Activated CD4-positive, alpha-beta T cell treated with anti-CD3 and anti-CD28 coated beads, Interleukin-2, amount 10 ng/mL, durations not matched to agents 24 days and 14 days (primary cell): Measurements from ENCODE around the gene IGSF6. TPM values are rescaled to one million over a fixed set of nuclear protein-coding genes. Genes with fewer than 3 reads are reported as not detected.
"Not testable (repeated sequence)": the region's sequence is repeated elsewhere in the genome, so short reads cannot be mapped to it uniquely, and the experiment has no call there.

Source experiments
- DNase-seq: peaks from one replicate; pipeline ENCODE4 v3.0.0; 2022
- H3K27ac Mint-ChIP-seq: one replicate; pipeline ENCODE4 v1.8.0; 2022; ENCODE audit warnings: mild to moderate bottlenecking, mixed read lengths
- H3K27me3 Mint-ChIP-seq: one replicate; pipeline ENCODE4 v1.8.0; 2022; ENCODE audit warnings: mixed read lengths
- H3K36me3 Mint-ChIP-seq: one replicate; pipeline ENCODE4 v1.8.0; 2022; ENCODE audit warnings: low read depth, mild to moderate bottlenecking, mixed read lengths
- H3K4me1 Mint-ChIP-seq: one replicate; pipeline ENCODE4 v1.8.0; 2021; ENCODE audit warnings: mixed read lengths
- H3K4me3 Mint-ChIP-seq: one replicate; pipeline ENCODE4 v1.8.0; 2022; ENCODE audit warnings: mild to moderate bottlenecking, moderate library complexity, mixed read lengths
- H3K9me3 Mint-ChIP-seq: one replicate; pipeline ENCODE4 v1.8.0; 2021; ENCODE audit warnings: mixed read lengths
- intact Hi-C: fragments of 100-400 bp; cut with micrococcal nuclease; formaldehyde crosslinking; loops from one replicate; pipeline ENCODE4 v1.15.1; 2023
- total RNA-seq: library from RNA; stranded (reverse); gene quantifications from 2 replicates; pipeline ENCODE4 v1.2.3, GENCODE V29; 2022

IGSF6 gene
- total RNA-seq, result not detected in 2 replicates

DNA sequence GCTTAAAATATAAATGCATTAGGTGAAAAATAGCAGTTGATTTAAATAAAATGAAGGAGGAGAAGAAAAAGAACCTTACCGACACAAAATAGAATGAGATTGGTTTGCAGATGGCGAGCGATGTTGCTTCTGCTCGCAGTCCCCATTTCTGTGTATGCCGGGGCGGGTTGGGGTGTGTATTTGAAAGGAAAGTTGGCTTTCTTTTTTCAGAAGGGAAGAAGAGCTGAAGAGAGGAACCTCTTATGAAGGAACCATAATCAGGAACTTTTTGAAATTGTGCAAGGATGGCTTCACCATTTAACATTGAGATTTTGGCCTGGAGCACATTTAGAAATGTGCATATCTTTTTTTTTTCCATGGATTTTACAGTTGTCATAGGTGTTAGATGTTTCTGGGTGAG lies at the start of gene IGSF6:
IGSF6 (minus strand) TSS at position 156 of the 400 bp plus-strand sequence; CDS start at position 146, 10 bp downstream.
- intact Hi-C loops, result no loop called here
- peaks cover 23% of the 10 kb centered on the region for H3K36me3 Mint-ChIP-seq
- no peak for DNase-seq
- H3K4me3 Mint-ChIP-seq, result no peak within 1 kb of the TSS
- peaks cover 36% of the 10 kb centered on the region for H3K4me1 Mint-ChIP-seq
- no peaks in the 10 kb centered on the region for H3K27me3 Mint-ChIP-seq
- H3K27ac Mint-ChIP-seq, result no peak within 1 kb of the TSS
- no peaks in the 10 kb centered on the region for H3K9me3 Mint-ChIP-seq

GRCh38 chr16:21701271-21701670 lies 48.9 kb upstream of the IGSF6 start:
- Mint-ChIP-seq H3K27ac (no peak overlapping the region), H3K36me3 (no peaks in the 10 kb centered on the region), H3K9me3 (no peaks in the 10 kb centered on the region), H3K4me3 (no peak overlapping the region), H3K4me1 (no peaks in the 10 kb centered on the region), H3K27me3 (peaks cover 5% of the 10 kb centered on the region)
- intact Hi-C loops, result no loop called here
- no peak for DNase-seq

GRCh38 chr16:21698169-21699032 lies 46.0 kb upstream of the IGSF6 start:
- no peaks in the 10 kb centered on the region for H3K4me1 Mint-ChIP-seq
- DNase-seq, result no peak
- H3K36me3 Mint-ChIP-seq, result no peaks in the 10 kb centered on the region
- intact Hi-C loops, result no loop called here
- H3K4me3 Mint-ChIP-seq, result no peak overlapping the region
- H3K27ac Mint-ChIP-seq, result no peak overlapping the region
- H3K9me3 Mint-ChIP-seq, result no peaks in the 10 kb centered on the region
- peaks cover 8% of the 10 kb centered on the region for H3K27me3 Mint-ChIP-seq

GRCh38 chr16:21697032-21697431 lies 44.6 kb upstream of the IGSF6 start:
- intact Hi-C loops, result no loop called here
- Mint-ChIP-seq H3K27me3 (peaks cover 5% of the 10 kb centered on the region), H3K9me3 (no peaks in the 10 kb centered on the region), H3K4me3 (no peak overlapping the region), H3K27ac (no peak overlapping the region), H3K4me1 (no peaks in the 10 kb centered on the region), H3K36me3 (no peaks in the 10 kb centered on the region)
- DNase-seq, result no peak

- Mint-ChIP-seq H3K4me3 (no peak overlapping the region), H3K27me3 (peaks cover 7% of the 10 kb centered on the region), H3K36me3 (no peaks in the 10 kb centered on the region), H3K9me3 (peaks cover 5% of the 10 kb centered on the region), H3K4me1 (no peaks in the 10 kb centered on the region), H3K27ac (no peak overlapping the region)
- DNase-seq, result no peak
- intact Hi-C loops, result no loop called here
Observed at GRCh38 chr16:21694609-21695008, 42.2 kb upstream of the IGSF6 start.

GRCh38 chr16:21690967-21691366 lies 38.6 kb upstream of the IGSF6 start:
- H3K36me3 Mint-ChIP-seq, H3K27ac Mint-ChIP-seq, H3K27me3 Mint-ChIP-seq, H3K9me3 Mint-ChIP-seq, intact Hi-C loops, DNase-seq, H3K4me1 Mint-ChIP-seq, H3K4me3 Mint-ChIP-seq: not testable (repeated sequence)

DNA sequence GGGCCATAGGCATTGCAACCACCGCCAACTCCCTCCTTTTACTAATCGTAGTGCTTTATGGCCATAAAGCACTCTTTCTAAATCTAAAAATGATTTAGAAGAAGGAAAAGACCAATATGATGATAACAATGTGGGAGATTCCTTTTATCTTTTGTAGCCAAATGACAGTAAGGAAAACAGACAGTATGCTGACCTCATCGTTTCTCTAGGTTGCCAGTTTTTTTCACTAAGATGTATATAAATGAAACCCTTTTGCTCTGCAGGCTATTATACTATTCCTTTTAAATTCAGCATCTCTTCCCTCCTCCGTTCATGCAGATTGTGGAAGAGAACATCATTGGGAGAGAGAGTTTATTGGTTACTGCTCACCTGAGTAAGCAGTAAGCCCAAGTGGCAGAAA lies 36.7 kb upstream of the IGSF6 start:
- no peak for DNase-seq
- intact Hi-C loops, result no loop called here
- no peak overlapping the region for H3K27ac Mint-ChIP-seq
- no peak overlapping the region for H3K4me3 Mint-ChIP-seq
- H3K4me1 Mint-ChIP-seq, result no peaks in the 10 kb centered on the region
- H3K9me3 Mint-ChIP-seq, result peaks cover 5% of the 10 kb centered on the region
- H3K36me3 Mint-ChIP-seq, result no peaks in the 10 kb centered on the region
- H3K27me3 Mint-ChIP-seq, result peaks cover 5% of the 10 kb centered on the region

DNA sequence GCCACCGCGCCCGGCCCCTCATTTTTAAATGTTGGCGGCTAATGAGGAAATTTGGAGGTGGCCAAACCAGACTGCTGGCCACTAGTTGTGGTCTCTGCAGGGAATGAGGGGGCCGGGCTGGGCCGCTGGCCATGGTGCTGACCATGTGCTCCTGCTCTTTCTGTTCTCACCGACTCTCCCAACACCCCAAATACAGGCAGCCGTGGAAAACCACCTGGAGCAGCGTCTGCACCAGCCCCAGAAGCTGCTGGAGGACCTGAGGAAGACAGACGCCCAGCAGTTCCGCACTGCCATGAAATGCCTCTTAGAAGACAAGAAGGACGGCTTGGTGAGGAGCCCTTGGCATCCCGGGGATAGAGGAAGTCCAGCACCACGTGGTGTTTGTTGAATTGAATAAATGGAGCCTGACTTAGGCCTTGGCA lies 32.6 kb upstream of the IGSF6 start:
- intact Hi-C loops, result no loop called here
- Mint-ChIP-seq H3K27me3 (peaks cover 10% of the 10 kb centered on the region), H3K4me1 (no peaks in the 10 kb centered on the region), H3K27ac (no peak overlapping the region), H3K9me3 (no peaks in the 10 kb centered on the region), H3K4me3 (no peak overlapping the region), H3K36me3 (no peaks in the 10 kb centered on the region)
- no peak for DNase-seq

DNA sequence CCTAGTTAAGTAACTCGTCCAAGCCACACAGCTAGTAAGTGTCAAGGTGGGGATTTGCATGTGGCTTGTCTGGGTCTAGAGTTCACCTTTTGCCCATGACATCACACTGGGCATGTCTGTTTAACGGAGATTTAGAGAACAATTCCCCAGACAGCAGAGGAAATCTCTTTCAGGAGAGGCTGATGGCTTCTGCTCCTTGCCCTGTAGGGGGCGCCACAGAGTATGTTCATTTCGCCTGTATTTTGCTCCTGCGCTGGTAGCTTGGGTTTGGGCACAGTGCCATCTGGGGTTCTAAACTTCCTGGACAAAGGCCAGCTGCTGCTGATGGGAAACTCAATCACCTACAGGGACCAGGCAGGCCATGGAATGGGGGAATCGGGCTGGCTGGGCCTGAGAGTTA lies 31.8 kb upstream of the IGSF6 start:
- no peak overlapping the region for H3K27ac Mint-ChIP-seq
- H3K4me3 Mint-ChIP-seq, result no peak overlapping the region
- H3K36me3 Mint-ChIP-seq, result no peaks in the 10 kb centered on the region
- DNase-seq, result peak; percentile 71
- H3K9me3 Mint-ChIP-seq, result no peaks in the 10 kb centered on the region
- intact Hi-C loops, result no loop called here
- H3K4me1 Mint-ChIP-seq, result no peaks in the 10 kb centered on the region
- H3K27me3 Mint-ChIP-seq, result peaks cover 8% of the 10 kb centered on the region

DNA sequence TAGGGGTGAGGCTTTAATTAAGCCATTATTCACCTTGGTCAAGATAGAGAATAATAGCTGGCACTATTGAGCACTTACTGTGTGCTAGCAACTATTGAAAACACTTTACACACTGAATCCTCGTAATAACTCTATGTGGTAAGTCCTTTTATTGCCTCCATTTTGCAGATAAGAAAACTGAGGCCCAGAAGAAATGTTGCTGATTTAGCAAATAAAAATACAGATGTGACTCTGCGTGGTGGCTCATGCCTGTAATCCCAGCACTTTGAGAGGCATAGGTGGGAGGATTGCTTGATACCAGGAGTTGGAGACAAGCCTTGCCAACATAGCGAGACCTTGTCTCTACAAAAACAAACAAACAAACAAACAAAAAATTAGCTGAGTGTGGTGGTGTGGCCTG lies 30.8 kb upstream of the IGSF6 start:
- no peak overlapping the region for H3K27ac Mint-ChIP-seq

GRCh38 chr16:21680714-21681113 lies 28.3 kb upstream of the IGSF6 start:
- H3K9me3 Mint-ChIP-seq, DNase-seq, H3K27ac Mint-ChIP-seq, intact Hi-C loops, H3K36me3 Mint-ChIP-seq, H3K4me3 Mint-ChIP-seq, H3K4me1 Mint-ChIP-seq: not testable (repeated sequence)
- peaks cover 12% of the 10 kb centered on the region for H3K27me3 Mint-ChIP-seq

More for the DNA sequence above, 30.8 kb upstream of the IGSF6 start:
- no peak overlapping the region for H3K4me3 Mint-ChIP-seq
- H3K36me3 Mint-ChIP-seq, result no peaks in the 10 kb centered on the region
- intact Hi-C loops, result no loop called here
- DNase-seq, result no peak
- H3K4me1 Mint-ChIP-seq, result no peaks in the 10 kb centered on the region
- peaks cover 10% of the 10 kb centered on the region for H3K27me3 Mint-ChIP-seq
- no peaks in the 10 kb centered on the region for H3K9me3 Mint-ChIP-seq

DNA sequence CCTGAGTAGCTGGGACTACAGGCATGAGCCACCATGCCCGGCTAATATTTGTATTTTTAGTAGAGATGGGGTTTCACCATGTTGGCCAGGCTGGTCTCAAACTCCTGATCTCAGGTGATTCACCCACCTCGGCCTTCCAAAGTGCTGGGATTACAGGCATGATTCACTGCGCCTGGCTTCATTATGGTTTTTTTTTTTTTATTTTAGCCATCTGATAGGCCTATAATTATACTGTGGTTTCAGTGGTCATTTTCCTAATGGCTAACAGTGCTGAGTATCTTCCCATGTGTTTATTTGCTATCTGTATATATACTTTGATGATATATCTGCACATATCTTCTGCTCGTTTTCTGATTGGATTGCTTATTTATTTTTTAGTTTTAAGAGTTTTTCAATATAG lies 22.0 kb upstream of the IGSF6 start:
- intact Hi-C loops, H3K36me3 Mint-ChIP-seq, H3K27ac Mint-ChIP-seq, H3K4me1 Mint-ChIP-seq, H3K4me3 Mint-ChIP-seq, H3K9me3 Mint-ChIP-seq, DNase-seq: not testable (repeated sequence)
- peaks cover 20% of the 10 kb centered on the region for H3K27me3 Mint-ChIP-seq

DNA sequence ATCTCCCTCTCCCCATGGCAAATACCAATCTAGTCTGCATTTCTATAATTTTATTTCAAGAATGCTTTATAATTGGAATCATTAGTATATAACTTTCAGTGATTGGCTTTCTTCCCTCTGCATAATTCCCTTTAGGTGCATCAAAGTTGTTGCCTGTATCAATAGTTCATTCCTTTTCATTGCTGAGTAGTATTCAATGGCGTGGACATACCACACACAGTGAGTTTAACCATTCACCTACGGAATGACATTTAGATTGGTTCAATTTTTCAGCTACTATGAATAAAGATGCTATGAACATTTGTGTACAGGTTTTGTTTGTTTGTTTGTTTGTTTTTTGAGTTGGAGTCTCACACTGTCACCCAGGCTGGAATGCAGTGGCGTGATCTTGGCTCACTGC lies 21.1 kb upstream of the IGSF6 start:
- Mint-ChIP-seq H3K4me3 (no peak overlapping the region), H3K4me1 (no peaks in the 10 kb centered on the region), H3K9me3 (no peaks in the 10 kb centered on the region), H3K27me3 (peaks cover 22% of the 10 kb centered on the region), H3K27ac (no peak overlapping the region), H3K36me3 (no peaks in the 10 kb centered on the region)
- DNase-seq, result no peak
- intact Hi-C loops, result no loop called here

GRCh38 chr16:21667575-21667974 lies 15.2 kb upstream of the IGSF6 start:
- Mint-ChIP-seq H3K4me3 (no peak overlapping the region), H3K27me3 (peaks cover 32% of the 10 kb centered on the region)

GRCh38 chr16:21666772-21667171 lies 14.4 kb upstream of the IGSF6 start:
- no peak for DNase-seq
- peaks cover 32% of the 10 kb centered on the region for H3K27me3 Mint-ChIP-seq
- H3K4me3 Mint-ChIP-seq, result no peak overlapping the region
- no peak overlapping the region for H3K27ac Mint-ChIP-seq
- H3K9me3 Mint-ChIP-seq, result no peaks in the 10 kb centered on the region
- intact Hi-C loops, result no loop called here
- H3K36me3 Mint-ChIP-seq, result no peaks in the 10 kb centered on the region
- H3K4me1 Mint-ChIP-seq, result no peaks in the 10 kb centered on the region

More at GRCh38 chr16:21667575-21667974, 15.2 kb upstream of the IGSF6 start:
- H3K36me3 Mint-ChIP-seq, result no peaks in the 10 kb centered on the region
- no peaks in the 10 kb centered on the region for H3K4me1 Mint-ChIP-seq
- no peaks in the 10 kb centered on the region for H3K9me3 Mint-ChIP-seq
- no peak overlapping the region for H3K27ac Mint-ChIP-seq
- intact Hi-C loops, result no loop called here
- no peak for DNase-seq
